IPS-20b (cell line): Measurements from ENCODE around the gene FRMD4A.

Source experiments
- H3K27ac ChIP-seq: one replicate; pipeline ENCODE4 v1.5.1; 2013; ENCODE audit warnings: low read length
- H3K27me3 ChIP-seq: 2 replicates; pipeline ENCODE4 v1.6.1; 2013; ENCODE audit warnings: mild to moderate bottlenecking, low read length, inconsistent platforms; ENCODE audit not compliant: insufficient read depth
- H3K36me3 ChIP-seq: 2 replicates; pipeline ENCODE4 v1.6.1; 2013; ENCODE audit warnings: low read depth, mild to moderate bottlenecking, inconsistent platforms, low read length, moderate library complexity; ENCODE audit not compliant: insufficient read depth
- H3K4me1 ChIP-seq: 2 replicates; pipeline ENCODE4 v1.6.1; 2013; ENCODE audit warnings: mild to moderate bottlenecking, control low read depth, inconsistent platforms, low read length, moderate library complexity; ENCODE audit not compliant: insufficient read depth
- H3K4me3 ChIP-seq: 2 replicates; pipeline ENCODE4 v1.5.1; 2013; ENCODE audit warnings: mild to moderate bottlenecking, low read length, inconsistent platforms
- H3K9ac ChIP-seq: 2 replicates; pipeline ENCODE4 v1.6.1; 2013; ENCODE audit warnings: low read depth, mild to moderate bottlenecking, inconsistent platforms, low read length, moderate library complexity
- H3K9me3 ChIP-seq: 2 replicates; pipeline ENCODE4 v1.6.1; 2013; ENCODE audit warnings: mild to moderate bottlenecking, low read depth, low read length, inconsistent platforms; ENCODE audit not compliant: insufficient read depth

FRMD4A gene

GRCh38 chr10:14111208-14111607 is 219.5 kb downstream of the FRMD4A start:
- Histone ChIP-seq H3K9ac (no peak overlapping the region), H3K36me3 (no peaks in the 10 kb centered on the region), H3K4me3 (no peak overlapping the region), H3K27ac (no peak overlapping the region), H3K9me3 (no peaks in the 10 kb centered on the region), H3K4me1 (no peaks in the 10 kb centered on the region), H3K27me3 (no peaks in the 10 kb centered on the region)

GRCh38 chr10:14106828-14107227 is 223.9 kb downstream of the FRMD4A start:
- H3K36me3 ChIP-seq = no peaks in the 10 kb centered on the region
- H3K4me3 ChIP-seq = no peak overlapping the region
- no peaks in the 10 kb centered on the region for H3K27me3 ChIP-seq
- H3K27ac ChIP-seq = no peak overlapping the region
- H3K4me1 ChIP-seq = 0 out of 2 replicates have a peak, but pooled peaks cover 1% of the 10 kb centered on the region
- no peaks in the 10 kb centered on the region for H3K9me3 ChIP-seq
- no peak overlapping the region for H3K9ac ChIP-seq

GRCh38 chr10:14102056-14102455 is 228.7 kb downstream of the FRMD4A start:
- Histone ChIP-seq H3K36me3 (no peaks in the 10 kb centered on the region), H3K9me3 (no peaks in the 10 kb centered on the region), H3K4me1 (0 out of 2 replicates have a peak, but pooled peaks cover 3% of the 10 kb centered on the region), H3K27me3 (no peaks in the 10 kb centered on the region), H3K9ac (no peak overlapping the region), H3K27ac (no peak overlapping the region), H3K4me3 (no peak overlapping the region)

GRCh38 chr10:14099885-14100284 is 230.8 kb downstream of the FRMD4A start:
- no peak overlapping the region for H3K27ac ChIP-seq
- H3K4me1 ChIP-seq = 0 out of 2 replicates have a peak, but pooled peaks cover 3% of the 10 kb centered on the region
- H3K4me3 ChIP-seq = no peak overlapping the region
- no peak overlapping the region for H3K9ac ChIP-seq
- H3K27me3 ChIP-seq = no peaks in the 10 kb centered on the region
- H3K9me3 ChIP-seq = no peaks in the 10 kb centered on the region
- no peaks in the 10 kb centered on the region for H3K36me3 ChIP-seq

- Histone ChIP-seq H3K27ac (no peak overlapping the region), H3K27me3 (no peaks in the 10 kb centered on the region), H3K4me3 (peak overlapping the region; percentile 20; the same call in 1 of the 2 replicates), H3K4me1 (peaks cover 18% of the 10 kb centered on the region; the same call in 1 of the 2 replicates), H3K36me3 (no peaks in the 10 kb centered on the region), H3K9ac (no peak overlapping the region), H3K9me3 (no peaks in the 10 kb centered on the region)
These were observed 236.8 kb downstream of the FRMD4A start for GRCh38 chr10:14093730-14094484.

GRCh38 chr10:14092799-14093198 is 237.9 kb downstream of the FRMD4A start:
- no peaks in the 10 kb centered on the region for H3K27me3 ChIP-seq
- H3K9me3 ChIP-seq = no peaks in the 10 kb centered on the region
- no peaks in the 10 kb centered on the region for H3K36me3 ChIP-seq
- no peak overlapping the region for H3K9ac ChIP-seq
- H3K4me3 ChIP-seq = no peak overlapping the region
- peaks cover 20% of the 10 kb centered on the region; the same call in 1 of the 2 replicates for H3K4me1 ChIP-seq
- no peak overlapping the region for H3K27ac ChIP-seq

- no peaks in the 10 kb centered on the region for H3K36me3 ChIP-seq
- no peaks in the 10 kb centered on the region for H3K9me3 ChIP-seq
- H3K9ac ChIP-seq = no peak overlapping the region; the same call in 1 of the 2 replicates
- peaks cover 19% of the 10 kb centered on the region; the same call in 1 of the 2 replicates for H3K4me1 ChIP-seq
- H3K4me3 ChIP-seq = no peak overlapping the region
- H3K27me3 ChIP-seq = no peaks in the 10 kb centered on the region
- no peak overlapping the region for H3K27ac ChIP-seq
These were observed 241.0 kb downstream of the FRMD4A start for GRCh38 chr10:14089556-14090292.

GRCh38 chr10:14087566-14087965 is 243.2 kb downstream of the FRMD4A start:
- no peak overlapping the region for H3K9ac ChIP-seq
- no peak overlapping the region for H3K4me3 ChIP-seq
- H3K9me3 ChIP-seq = no peaks in the 10 kb centered on the region
- H3K27me3 ChIP-seq = no peaks in the 10 kb centered on the region
- H3K4me1 ChIP-seq = peaks cover 9% of the 10 kb centered on the region; the same call in 1 of the 2 replicates
- no peak overlapping the region for H3K27ac ChIP-seq
- no peaks in the 10 kb centered on the region for H3K36me3 ChIP-seq

- Histone ChIP-seq H3K36me3 (no peaks in the 10 kb centered on the region), H3K4me3 (no peak overlapping the region), H3K9ac (no peak overlapping the region), H3K9me3 (no peaks in the 10 kb centered on the region), H3K27ac (no peak overlapping the region), H3K4me1 (peaks cover 9% of the 10 kb centered on the region; the same call in 1 of the 2 replicates), H3K27me3 (no peaks in the 10 kb centered on the region)
These were observed 244.1 kb downstream of the FRMD4A start for GRCh38 chr10:14086596-14086995.

- H3K9ac ChIP-seq = no peak overlapping the region
- H3K9me3 ChIP-seq = no peaks in the 10 kb centered on the region
- H3K4me1 ChIP-seq = peaks cover 9% of the 10 kb centered on the region; the same call in 1 of the 2 replicates
- H3K4me3 ChIP-seq = no peak overlapping the region
- no peak overlapping the region for H3K27ac ChIP-seq
- H3K27me3 ChIP-seq = no peaks in the 10 kb centered on the region
- H3K36me3 ChIP-seq = no peaks in the 10 kb centered on the region
These were observed 245.8 kb downstream of the FRMD4A start for GRCh38 chr10:14084875-14085274.

GRCh38 chr10:14080795-14081194 is 249.9 kb downstream of the FRMD4A start:
- H3K36me3 ChIP-seq = no peaks in the 10 kb centered on the region
- no peaks in the 10 kb centered on the region for H3K9me3 ChIP-seq
- H3K4me1 ChIP-seq = 0 out of 2 replicates have a peak, but pooled peaks cover 3% of the 10 kb centered on the region
- no peak overlapping the region for H3K9ac ChIP-seq
- no peaks in the 10 kb centered on the region for H3K27me3 ChIP-seq
- no peak overlapping the region for H3K27ac ChIP-seq
- no peak overlapping the region for H3K4me3 ChIP-seq

- H3K9ac ChIP-seq = no peak overlapping the region
- H3K27ac ChIP-seq = no peak overlapping the region
These were observed 253.3 kb downstream of the FRMD4A start for GRCh38 chr10:14077430-14077829.

More at GRCh38 chr10:14077430-14077829, 253.3 kb downstream of the FRMD4A start:
- H3K36me3 ChIP-seq = no peaks in the 10 kb centered on the region
- peaks cover 7% of the 10 kb centered on the region; the same call in 1 of the 2 replicates for H3K4me1 ChIP-seq
- no peak overlapping the region for H3K4me3 ChIP-seq
- H3K27me3 ChIP-seq = no peaks in the 10 kb centered on the region
- no peaks in the 10 kb centered on the region for H3K9me3 ChIP-seq
